GM12878 (cell line): Measurements from ENCODE around the gene PRRT3. TPM values are rescaled to one million over a fixed set of nuclear protein-coding genes. Genes with fewer than 3 reads are reported as not detected.

Source experiments
- CBX3 ChIP-seq: fragments of 200-600 bp; sonication (generic); IDR thresholded peaks from 2 replicates; pipeline ENCODE4 v1.6.1; 2016; ENCODE audit warnings: low read depth, borderline replicate concordance
- CBX5 ChIP-seq: sonication (generic); IDR thresholded peaks from 2 replicates; pipeline ENCODE4 v1.6.1; 2016; ENCODE audit warnings: low read depth, moderate library complexity, mild to moderate bottlenecking, inconsistent platforms
- CHD4 ChIP-seq: fragments of 200-600 bp; sonication (generic); IDR thresholded peaks from 2 replicates; pipeline ENCODE4 v1.6.1; 2016; ENCODE audit warnings: mild to moderate bottlenecking
- CREB1 ChIP-seq: IDR thresholded peaks from 2 replicates; pipeline ENCODE4 v1.6.1; 2012; ENCODE audit warnings: low read depth, mild to moderate bottlenecking, inconsistent platforms
- ETV6 ChIP-seq, 2 experiments: fragments of 450-650 bp in 1 of 2; IDR thresholded peaks in 1 of 2; conservative IDR thresholded peaks in 1 of 2; 2 replicates each; pipeline ENCODE4 v1.6.1; 2014; ENCODE audit warnings: antibody characterized with exemption in 1 of 2, borderline replicate concordance in 1 of 2, low read depth in 1 of 2, mild to moderate bottlenecking in 1 of 2, moderate library complexity in 1 of 2
- EZH2 ChIP-seq: IDR thresholded peaks from 2 replicates; pipeline ENCODE4 v1.6.1; 2012; ENCODE audit warnings: low read depth, mild to moderate bottlenecking, control low read depth, inconsistent platforms, low read length, borderline replicate concordance; ENCODE audit not compliant: control insufficient read depth
- FOXK2 ChIP-seq: fragments of 450-650 bp; IDR thresholded peaks from 2 replicates; pipeline ENCODE4 v1.6.1; 2017; ENCODE audit warnings: mild to moderate bottlenecking, moderate library complexity
- HCFC1 ChIP-seq: fragments of 150-350 bp; IDR thresholded peaks from 2 replicates; pipeline ENCODE4 v1.6.1; 2014; ENCODE audit warnings: low read length
- HDGF ChIP-seq: fragments of 450-650 bp; IDR thresholded peaks from 2 replicates; pipeline ENCODE4 v1.6.1; 2016; ENCODE audit warnings: antibody characterized with exemption
- IKZF2 ChIP-seq, 2 experiments: fragments of 450-650 bp; IDR thresholded peaks; 2 replicates each; pipeline ENCODE4 v1.6.1; 2017; ENCODE audit warnings: mild to moderate bottlenecking in 2 of 2, moderate library complexity in 2 of 2
- KDM1A ChIP-seq: fragments of 200-600 bp; sonication (generic); IDR thresholded peaks from 2 replicates; pipeline ENCODE4 v1.6.1; 2016; ENCODE audit warnings: borderline replicate concordance
- MTA2 ChIP-seq: fragments of 450-650 bp; IDR thresholded peaks from 2 replicates; pipeline ENCODE4 v1.6.1; 2016; ENCODE audit warnings: low read depth, mild to moderate bottlenecking, moderate library complexity
- NFIC ChIP-seq: IDR thresholded peaks from 2 replicates; pipeline ENCODE4 v1.6.1; 2012; ENCODE audit warnings: low read depth, mild to moderate bottlenecking, inconsistent platforms, low read length, moderate library complexity
- PAX8 ChIP-seq: fragments of 450-650 bp; IDR thresholded peaks from 2 replicates; pipeline ENCODE4 v1.6.1; 2017; ENCODE audit warnings: mild to moderate bottlenecking, moderate library complexity
- POLR2A ChIP-seq: IDR thresholded peaks from 2 replicates; pipeline ENCODE4 v1.6.1; 2011; ENCODE audit warnings: low read depth, mild to moderate bottlenecking, low read length
- RAD21 ChIP-seq: IDR thresholded peaks from 2 replicates; pipeline ENCODE4 v1.6.1; 2011; ENCODE audit warnings: mild to moderate bottlenecking, low read depth, low read length, moderate library complexity; ENCODE audit not compliant: insufficient read depth
- RCOR1 ChIP-seq: conservative IDR thresholded peaks from 2 replicates; pipeline ENCODE4 v1.6.1; 2012; ENCODE audit warnings: low read depth, low read length, improper control_type of control experiment
- RUNX3 ChIP-seq: IDR thresholded peaks from 2 replicates; pipeline ENCODE4 v1.6.1; 2012; ENCODE audit warnings: low read length, inconsistent platforms
- SRF ChIP-seq, 2 experiments: IDR thresholded peaks; 2 replicates each; pipeline ENCODE4 v1.6.1; 2011; ENCODE audit warnings: low read depth in 2 of 2, low read length in 2 of 2, mild to moderate bottlenecking in 1 of 2, moderate library complexity in 1 of 2
- SUPT20H ChIP-seq: IDR thresholded peaks from 2 replicates; pipeline ENCODE4 v1.6.1; 2011; ENCODE audit warnings: low read depth, mild to moderate bottlenecking, low read length, moderate library complexity, borderline replicate concordance; ENCODE audit not compliant: control insufficient read depth
- TBL1XR1 ChIP-seq: IDR thresholded peaks from 2 replicates; pipeline ENCODE4 v1.6.1; 2012; ENCODE audit warnings: low read depth, low read length, improper control_type of control experiment
- TCF12 ChIP-seq: IDR thresholded peaks from 2 replicates; pipeline ENCODE4 v1.6.1; 2011; ENCODE audit warnings: low read depth, mild to moderate bottlenecking, low read length
- YY1 ChIP-seq: IDR thresholded peaks from 2 replicates; pipeline ENCODE4 v1.6.1; 2011; ENCODE audit warnings: low read depth, mild to moderate bottlenecking, low read length
- polyA plus RNA-seq, 11 experiments: library from polyadenylated mRNA; depleted of rRNA in 4 of 11; unstranded in 6 of 11; stranded (reverse) in 5 of 11; fragments of >200 nt; fragmentation: Nextera tagmentation in 4 of 11; fragmentation: Illumina TruSeq in 1 of 11; extraction: Ambion mirVana in 4 of 11; extraction: Trizol in 1 of 11; gene quantifications; 1 replicate in 1 of 11; 2 replicates in 10 of 11; pipeline versions ENCODE4 v1.2.1 to v1.2.3, GENCODE V29; 2011 to 2016; ENCODE audit warnings: inconsistent platforms in 2 of 11, missing spikeins in 2 of 11, low read depth in 1 of 11
- total RNA-seq, 4 experiments: library from RNA; depleted of rRNA in 3 of 4; stranded (reverse); fragments of >200 nt in 3 of 4; fragmentation: Illumina TruSeq in 1 of 4; extraction: Trizol in 1 of 4; gene quantifications; 2 replicates each; pipeline versions ENCODE4 v1.2.1 to v1.2.3, GENCODE V29; 2013 to 2021
- TF ChIP-seq, protein P1 (sequence below): fragments of 450-650 bp; conservative IDR thresholded peaks from 2 replicates; pipeline ENCODE4 v1.6.1; 2017; ENCODE audit warnings: mild to moderate bottlenecking, moderate library complexity
- TF ChIP-seq, protein P2 (sequence below): fragments of 450-650 bp; formaldehyde crosslinking; IDR thresholded peaks from 2 replicates; pipeline ENCODE4 v1.5.0; 2022; ENCODE audit warnings: mild to moderate bottlenecking, missing genetic modification characterization
- TF ChIP-seq, protein P3 (sequence below): fragments of 450-650 bp; IDR thresholded peaks from 2 replicates; pipeline ENCODE4 v1.6.1; 2017; ENCODE audit warnings: antibody characterized with exemption, mild to moderate bottlenecking, moderate library complexity

PRRT3 gene
- total and polyA plus RNA-seq, 10 of the 15 experiments (the other 5 are each of a cell fraction or from before 2014, with no cell fraction given): 0.53 to 18.0 (median 7.1) TPM

DNA sequence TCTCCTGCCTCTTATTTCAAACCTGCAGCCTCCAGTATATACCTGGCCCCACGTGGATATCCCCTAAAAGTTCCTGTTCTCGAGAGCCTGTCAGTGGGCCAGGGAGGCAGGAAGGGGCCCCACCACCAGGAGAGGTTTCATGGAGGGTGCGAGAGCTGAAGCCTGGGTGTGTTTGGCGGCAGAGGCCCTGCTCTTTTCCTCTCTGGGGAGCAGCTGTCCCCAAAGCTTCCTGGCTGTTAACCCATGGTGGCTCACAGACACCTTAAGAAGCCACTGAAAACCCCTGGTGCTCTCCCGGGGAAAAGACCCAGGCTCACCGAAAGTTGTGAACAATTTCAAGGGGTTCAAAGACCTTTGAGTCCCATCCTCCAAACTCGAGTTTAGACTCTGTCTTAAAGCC, 1.1 kb downstream of the PRRT3 start (continued):
- TF ChIP-seq, protein P1, sequence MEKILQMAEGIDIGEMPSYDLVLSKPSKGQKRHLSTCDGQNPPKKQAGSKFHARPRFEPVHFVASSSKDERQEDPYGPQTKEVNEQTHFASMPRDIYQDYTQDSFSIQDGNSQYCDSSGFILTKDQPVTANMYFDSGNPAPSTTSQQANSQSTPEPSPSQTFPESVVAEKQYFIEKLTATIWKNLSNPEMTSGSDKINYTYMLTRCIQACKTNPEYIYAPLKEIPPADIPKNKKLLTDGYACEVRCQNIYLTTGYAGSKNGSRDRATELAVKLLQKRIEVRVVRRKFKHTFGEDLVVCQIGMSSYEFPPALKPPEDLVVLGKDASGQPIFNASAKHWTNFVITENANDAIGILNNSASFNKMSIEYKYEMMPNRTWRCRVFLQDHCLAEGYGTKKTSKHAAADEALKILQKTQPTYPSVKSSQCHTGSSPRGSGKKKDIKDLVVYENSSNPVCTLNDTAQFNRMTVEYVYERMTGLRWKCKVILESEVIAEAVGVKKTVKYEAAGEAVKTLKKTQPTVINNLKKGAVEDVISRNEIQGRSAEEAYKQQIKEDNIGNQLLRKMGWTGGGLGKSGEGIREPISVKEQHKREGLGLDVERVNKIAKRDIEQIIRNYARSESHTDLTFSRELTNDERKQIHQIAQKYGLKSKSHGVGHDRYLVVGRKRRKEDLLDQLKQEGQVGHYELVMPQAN: no peak
- TF ChIP-seq NFIC (peak; percentile 45; the same call in 1 of the 2 replicates), RAD21 (0 out of 2 replicates have a peak, but pooled peaks have one; percentile 1), RUNX3 (peak; percentile 18; the same call in 1 of the 2 replicates), SUPT20H (no peak), RCOR1 (no peak), HDGF (no peak), CHD4 (no peak), TCF12 (0 out of 2 replicates have a peak, but pooled peaks have one; percentile 43), TBL1XR1 (no peak), EZH2 (no peak), PAX8 (no peak), MTA2 (no peak), IKZF2 (IDR thresholded peaks at IDR 0.05) (0 out of 4 replicates have a peak, but pooled peaks have one; percentile 26 to 41), SRF (IDR thresholded peaks at IDR 0.05; ENCODE audit: low read depth in 2 of 2, low read length in 2 of 2) (no peak), CBX5 (no peak), CBX3 (no peak), YY1 (0 out of 2 replicates have a peak, but pooled peaks have one; percentile 27), KDM1A (no peak), CREB1 (no peak; the same call in 1 of the 2 replicates), FOXK2 (no peak), ETV6 (conservative IDR thresholded peaks at IDR 0.05 in 1 of 2, IDR thresholded peaks at IDR 0.05 in 1 of 2; ENCODE audit: borderline replicate concordance in 1 of 2, low read depth in 1 of 2) (no peak; a peak in 1 of 4 replicates), POLR2A (peak; percentile 15; the same call in 1 of the 2 replicates), HCFC1 (no peak)
- TF ChIP-seq, protein P2, sequence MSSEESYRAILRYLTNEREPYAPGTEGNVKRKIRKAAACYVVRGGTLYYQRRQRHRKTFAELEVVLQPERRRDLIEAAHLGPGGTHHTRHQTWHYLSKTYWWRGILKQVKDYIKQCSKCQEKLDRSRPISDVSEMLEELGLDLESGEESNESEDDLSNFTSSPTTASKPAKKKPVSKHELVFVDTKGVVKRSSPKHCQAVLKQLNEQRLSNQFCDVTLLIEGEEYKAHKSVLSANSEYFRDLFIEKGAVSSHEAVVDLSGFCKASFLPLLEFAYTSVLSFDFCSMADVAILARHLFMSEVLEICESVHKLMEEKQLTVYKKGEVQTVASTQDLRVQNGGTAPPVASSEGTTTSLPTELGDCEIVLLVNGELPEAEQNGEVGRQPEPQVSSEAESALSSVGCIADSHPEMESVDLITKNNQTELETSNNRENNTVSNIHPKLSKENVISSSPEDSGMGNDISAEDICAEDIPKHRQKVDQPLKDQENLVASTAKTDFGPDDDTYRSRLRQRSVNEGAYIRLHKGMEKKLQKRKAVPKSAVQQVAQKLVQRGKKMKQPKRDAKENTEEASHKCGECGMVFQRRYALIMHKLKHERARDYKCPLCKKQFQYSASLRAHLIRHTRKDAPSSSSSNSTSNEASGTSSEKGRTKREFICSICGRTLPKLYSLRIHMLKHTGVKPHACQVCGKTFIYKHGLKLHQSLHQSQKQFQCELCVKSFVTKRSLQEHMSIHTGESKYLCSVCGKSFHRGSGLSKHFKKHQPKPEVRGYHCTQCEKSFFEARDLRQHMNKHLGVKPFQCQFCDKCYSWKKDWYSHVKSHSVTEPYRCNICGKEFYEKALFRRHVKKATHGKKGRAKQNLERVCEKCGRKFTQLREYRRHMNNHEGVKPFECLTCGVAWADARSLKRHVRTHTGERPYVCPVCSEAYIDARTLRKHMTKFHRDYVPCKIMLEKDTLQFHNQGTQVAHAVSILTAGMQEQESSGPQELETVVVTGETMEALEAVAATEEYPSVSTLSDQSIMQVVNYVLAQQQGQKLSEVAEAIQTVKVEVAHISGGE (CRISPR knock-in tag): no peak
- TF ChIP-seq, protein P3, sequence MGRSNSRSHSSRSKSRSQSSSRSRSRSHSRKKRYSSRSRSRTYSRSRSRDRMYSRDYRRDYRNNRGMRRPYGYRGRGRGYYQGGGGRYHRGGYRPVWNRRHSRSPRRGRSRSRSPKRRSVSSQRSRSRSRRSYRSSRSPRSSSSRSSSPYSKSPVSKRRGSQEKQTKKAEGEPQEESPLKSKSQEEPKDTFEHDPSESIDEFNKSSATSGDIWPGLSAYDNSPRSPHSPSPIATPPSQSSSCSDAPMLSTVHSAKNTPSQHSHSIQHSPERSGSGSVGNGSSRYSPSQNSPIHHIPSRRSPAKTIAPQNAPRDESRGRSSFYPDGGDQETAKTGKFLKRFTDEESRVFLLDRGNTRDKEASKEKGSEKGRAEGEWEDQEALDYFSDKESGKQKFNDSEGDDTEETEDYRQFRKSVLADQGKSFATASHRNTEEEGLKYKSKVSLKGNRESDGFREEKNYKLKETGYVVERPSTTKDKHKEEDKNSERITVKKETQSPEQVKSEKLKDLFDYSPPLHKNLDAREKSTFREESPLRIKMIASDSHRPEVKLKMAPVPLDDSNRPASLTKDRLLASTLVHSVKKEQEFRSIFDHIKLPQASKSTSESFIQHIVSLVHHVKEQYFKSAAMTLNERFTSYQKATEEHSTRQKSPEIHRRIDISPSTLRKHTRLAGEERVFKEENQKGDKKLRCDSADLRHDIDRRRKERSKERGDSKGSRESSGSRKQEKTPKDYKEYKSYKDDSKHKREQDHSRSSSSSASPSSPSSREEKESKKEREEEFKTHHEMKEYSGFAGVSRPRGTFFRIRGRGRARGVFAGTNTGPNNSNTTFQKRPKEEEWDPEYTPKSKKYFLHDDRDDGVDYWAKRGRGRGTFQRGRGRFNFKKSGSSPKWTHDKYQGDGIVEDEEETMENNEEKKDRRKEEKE: no peak
